ENCODE results near the gene NUDT9.
"Not testable (repeated sequence)": the region's sequence is repeated elsewhere in the genome, so short reads cannot be mapped to it uniquely, and the experiment has no call there.

NUDT9 gene

GRCh38 chr4:87422104-87423052 lies at the start of gene NUDT9:
Gene NUDT9 (plus strand): TSS chr4:87422573. CDS start chr4:87422906, 333 bp downstream.
- H3K27me3 Mint-ChIP-seq (ENCODE audit: low read depth): peaks cover 2% of the 10 kb centered on the region
- peaks cover 14% of the 10 kb centered on the region for H3K4me1 Mint-ChIP-seq (ENCODE audit: low read depth)

GRCh38 chr4:87375719-87376291 lies 46.6 kb upstream of the NUDT9 start:
- Mint-ChIP-seq H3K9me3 (no peaks in the 10 kb centered on the region), H3K27ac (no peak overlapping the region), H3K4me1 (ENCODE audit: low read depth) (peaks cover 1% of the 10 kb centered on the region), H3K4me3 (no peak overlapping the region), H3K27me3 (ENCODE audit: low read depth) (no peaks in the 10 kb centered on the region), H3K36me3 (ENCODE audit: low read depth) (peaks cover 21% of the 10 kb centered on the region)
- no peak for DNase-seq (ENCODE audit: low spot score)

More at GRCh38 chr4:87422104-87423052, at the start of gene NUDT9:
- H3K9me3 Mint-ChIP-seq: no peaks in the 10 kb centered on the region
- H3K27ac Mint-ChIP-seq: peak within 1 kb of the TSS; percentile 94
- H3K4me3 Mint-ChIP-seq: peak within 1 kb of the TSS; percentile 97
- DNase-seq (ENCODE audit: low spot score): peak; percentile 89
- no peaks in the 10 kb centered on the region for H3K36me3 Mint-ChIP-seq (ENCODE audit: low read depth)

- H3K27me3 Mint-ChIP-seq (ENCODE audit: low read depth): no peaks in the 10 kb centered on the region
- peaks cover 15% of the 10 kb centered on the region for H3K36me3 Mint-ChIP-seq (ENCODE audit: low read depth)
These were observed 44.6 kb upstream of the NUDT9 start for GRCh38 chr4:87377816-87378215.

GRCh38 chr4:87382116-87382515 lies 40.3 kb upstream of the NUDT9 start:
- Mint-ChIP-seq H3K27me3 (ENCODE audit: low read depth) (no peaks in the 10 kb centered on the region), H3K27ac (no peak overlapping the region), H3K9me3 (no peaks in the 10 kb centered on the region), H3K4me3 (no peak overlapping the region), H3K36me3 (ENCODE audit: low read depth) (peaks cover 19% of the 10 kb centered on the region), H3K4me1 (ENCODE audit: low read depth) (peaks cover 6% of the 10 kb centered on the region)
- DNase-seq (ENCODE audit: low spot score): no peak

More at GRCh38 chr4:87377816-87378215, 44.6 kb upstream of the NUDT9 start:
- no peak overlapping the region for H3K27ac Mint-ChIP-seq
- no peak overlapping the region for H3K4me3 Mint-ChIP-seq
- peaks cover 1% of the 10 kb centered on the region for H3K4me1 Mint-ChIP-seq (ENCODE audit: low read depth)
- no peak for DNase-seq (ENCODE audit: low spot score)
- H3K9me3 Mint-ChIP-seq: no peaks in the 10 kb centered on the region

GRCh38 chr4:87382931-87383330 lies 39.4 kb upstream of the NUDT9 start:
- no peaks in the 10 kb centered on the region for H3K9me3 Mint-ChIP-seq
- peaks cover 25% of the 10 kb centered on the region for H3K36me3 Mint-ChIP-seq (ENCODE audit: low read depth)
- H3K4me1 Mint-ChIP-seq (ENCODE audit: low read depth): peaks cover 13% of the 10 kb centered on the region
- no peaks in the 10 kb centered on the region for H3K27me3 Mint-ChIP-seq (ENCODE audit: low read depth)
- H3K27ac Mint-ChIP-seq: no peak overlapping the region
- no peak for DNase-seq (ENCODE audit: low spot score)
- no peak overlapping the region for H3K4me3 Mint-ChIP-seq

- H3K4me1 Mint-ChIP-seq (ENCODE audit: low read depth): peaks cover 25% of the 10 kb centered on the region
- not testable (repeated sequence) for H3K4me3 Mint-ChIP-seq
These were observed 37.8 kb upstream of the NUDT9 start for GRCh38 chr4:87384466-87385132.

GRCh38 chr4:87387237-87387636 lies 35.1 kb upstream of the NUDT9 start:
- no peak overlapping the region for H3K4me3 Mint-ChIP-seq
- peaks cover 22% of the 10 kb centered on the region for H3K36me3 Mint-ChIP-seq (ENCODE audit: low read depth)
- no peaks in the 10 kb centered on the region for H3K9me3 Mint-ChIP-seq
- DNase-seq (ENCODE audit: low spot score): no peak
- H3K4me1 Mint-ChIP-seq (ENCODE audit: low read depth): peaks cover 31% of the 10 kb centered on the region
- H3K27ac Mint-ChIP-seq: no peak overlapping the region
- peaks cover 2% of the 10 kb centered on the region for H3K27me3 Mint-ChIP-seq (ENCODE audit: low read depth)

More at GRCh38 chr4:87384466-87385132, 37.8 kb upstream of the NUDT9 start:
- not testable (repeated sequence) for DNase-seq (ENCODE audit: low spot score); H3K27ac Mint-ChIP-seq; H3K27me3 Mint-ChIP-seq (ENCODE audit: low read depth); H3K9me3 Mint-ChIP-seq
- peaks cover 27% of the 10 kb centered on the region for H3K36me3 Mint-ChIP-seq (ENCODE audit: low read depth)

- peaks cover 31% of the 10 kb centered on the region for H3K4me1 Mint-ChIP-seq (ENCODE audit: low read depth)
- no peak for DNase-seq (ENCODE audit: low spot score)
- H3K27me3 Mint-ChIP-seq (ENCODE audit: low read depth): peaks cover 7% of the 10 kb centered on the region
- no peak overlapping the region for H3K27ac Mint-ChIP-seq
- no peaks in the 10 kb centered on the region for H3K9me3 Mint-ChIP-seq
- H3K36me3 Mint-ChIP-seq (ENCODE audit: low read depth): peaks cover 22% of the 10 kb centered on the region
- H3K4me3 Mint-ChIP-seq: peak overlapping the region; percentile 96
These were observed 33.5 kb upstream of the NUDT9 start for GRCh38 chr4:87388901-87389300.

GRCh38 chr4:87390055-87390454 lies 32.3 kb upstream of the NUDT9 start:
- Mint-ChIP-seq H3K27ac (peak overlapping the region; percentile 83), H3K4me3 (peak overlapping the region; percentile 96), H3K4me1 (ENCODE audit: low read depth) (peaks cover 27% of the 10 kb centered on the region), H3K36me3 (ENCODE audit: low read depth) (peaks cover 16% of the 10 kb centered on the region)
- not testable (repeated sequence) for DNase-seq (ENCODE audit: low spot score); H3K9me3 Mint-ChIP-seq; H3K27me3 Mint-ChIP-seq (ENCODE audit: low read depth)

GRCh38 chr4:87390551-87390890 lies 31.9 kb upstream of the NUDT9 start:
- peaks cover 14% of the 10 kb centered on the region for H3K36me3 Mint-ChIP-seq (ENCODE audit: low read depth)
- H3K9me3 Mint-ChIP-seq: no peaks in the 10 kb centered on the region
- H3K27me3 Mint-ChIP-seq (ENCODE audit: low read depth): peaks cover 7% of the 10 kb centered on the region
- peaks cover 28% of the 10 kb centered on the region for H3K4me1 Mint-ChIP-seq (ENCODE audit: low read depth)
- H3K4me3 Mint-ChIP-seq: peak overlapping the region; percentile 96
- peak overlapping the region; percentile 83 for H3K27ac Mint-ChIP-seq
- DNase-seq (ENCODE audit: low spot score): no peak

GRCh38 chr4:87390891-87391575 lies 31.3 kb upstream of the NUDT9 start, which contains the start of gene HSD17B11:
Gene HSD17B11 (minus strand): TSS chr4:87391188. CDS start chr4:87391070, 118 bp downstream.
- Mint-ChIP-seq H3K9me3 (no peaks in the 10 kb centered on the region), H3K27me3 (ENCODE audit: low read depth) (peaks cover 7% of the 10 kb centered on the region), H3K4me1 (ENCODE audit: low read depth) (peaks cover 28% of the 10 kb centered on the region), H3K27ac (peak within 1 kb of the TSS; percentile 83), H3K4me3 (peak within 1 kb of the TSS; percentile 96), H3K36me3 (ENCODE audit: low read depth) (peaks cover 14% of the 10 kb centered on the region)
- DNase-seq (ENCODE audit: low spot score): peak; percentile 77

- Mint-ChIP-seq H3K36me3 (ENCODE audit: low read depth) (peaks cover 14% of the 10 kb centered on the region), H3K27ac (peak overlapping the region; percentile 83), H3K27me3 (ENCODE audit: low read depth) (peaks cover 7% of the 10 kb centered on the region), H3K4me3 (peak overlapping the region; percentile 96), H3K9me3 (no peaks in the 10 kb centered on the region), H3K4me1 (ENCODE audit: low read depth) (peaks cover 28% of the 10 kb centered on the region)
- no peak for DNase-seq (ENCODE audit: low spot score)
These were observed 30.8 kb upstream of the NUDT9 start for GRCh38 chr4:87391576-87392054.

- peaks cover 9% of the 10 kb centered on the region for H3K36me3 Mint-ChIP-seq (ENCODE audit: low read depth)
- no peak for DNase-seq (ENCODE audit: low spot score)
- H3K27me3 Mint-ChIP-seq (ENCODE audit: low read depth): peaks cover 7% of the 10 kb centered on the region
- no peak overlapping the region for H3K4me3 Mint-ChIP-seq
- no peaks in the 10 kb centered on the region for H3K9me3 Mint-ChIP-seq
- H3K27ac Mint-ChIP-seq: no peak overlapping the region
- H3K4me1 Mint-ChIP-seq (ENCODE audit: low read depth): peaks cover 27% of the 10 kb centered on the region
These were observed 30.2 kb upstream of the NUDT9 start for GRCh38 chr4:87392183-87392582.
